HL-60 (cell line): ENCODE measurements around the gene SLC26A1.

Source experiments
- DNase-seq, 2 experiments: peaks; one replicate each; pipeline ENCODE4 v3.0.0-alpha.2; 2010 to 2020; ENCODE audit warnings: low read depth in 1 of 2, low spot score in 1 of 2
- H3K27ac ChIP-seq: fragments of 250-450 bp; sonication (Bioruptor Pico); replicated peaks from 2 replicates; pipeline ENCODE4 v1.5.1; 2020; ENCODE audit warnings: mild to moderate bottlenecking, moderate library complexity
- H3K27me3 ChIP-seq: fragments of 250-450 bp; sonication (Bioruptor Pico); 2 replicates; pipeline ENCODE4 v1.5.1; 2021; ENCODE audit warnings: mild to moderate bottlenecking, moderate library complexity; ENCODE audit not compliant: insufficient read depth, poor library complexity, severe bottlenecking
- H3K4me3 ChIP-seq: replicated peaks from 2 replicates; pipeline ENCODE4 v1.5.1; 2011; ENCODE audit warnings: mild to moderate bottlenecking, control low read depth, low read length; ENCODE audit not compliant: insufficient read depth
- GABPA ChIP-seq: IDR thresholded peaks from 2 replicates; pipeline ENCODE4 v1.6.1; 2012; ENCODE audit warnings: low read depth
- POLR2AphosphoS5 ChIP-seq: IDR thresholded peaks from 2 replicates; pipeline ENCODE4 v1.6.1; 2012; ENCODE audit warnings: low read depth
- SPI1 ChIP-seq: IDR thresholded peaks from 2 replicates; pipeline ENCODE4 v1.6.1; 2012; ENCODE audit warnings: low read depth, mild to moderate bottlenecking, borderline replicate concordance
- TF ChIP-seq, protein P1 (sequence below): IDR thresholded peaks from one replicate; pipeline ENCODE4 v1.5.1; 2011; ENCODE audit warnings: low read length, control low read depth, inconsistent platforms; ENCODE audit not compliant: insufficient read depth
- TF ChIP-seq, protein P2 (sequence below): IDR thresholded peaks from 2 replicates; pipeline ENCODE4 v1.6.1; 2012; ENCODE audit warnings: low read depth; ENCODE audit not compliant: insufficient replicate concordance

SLC26A1 gene

DNA sequence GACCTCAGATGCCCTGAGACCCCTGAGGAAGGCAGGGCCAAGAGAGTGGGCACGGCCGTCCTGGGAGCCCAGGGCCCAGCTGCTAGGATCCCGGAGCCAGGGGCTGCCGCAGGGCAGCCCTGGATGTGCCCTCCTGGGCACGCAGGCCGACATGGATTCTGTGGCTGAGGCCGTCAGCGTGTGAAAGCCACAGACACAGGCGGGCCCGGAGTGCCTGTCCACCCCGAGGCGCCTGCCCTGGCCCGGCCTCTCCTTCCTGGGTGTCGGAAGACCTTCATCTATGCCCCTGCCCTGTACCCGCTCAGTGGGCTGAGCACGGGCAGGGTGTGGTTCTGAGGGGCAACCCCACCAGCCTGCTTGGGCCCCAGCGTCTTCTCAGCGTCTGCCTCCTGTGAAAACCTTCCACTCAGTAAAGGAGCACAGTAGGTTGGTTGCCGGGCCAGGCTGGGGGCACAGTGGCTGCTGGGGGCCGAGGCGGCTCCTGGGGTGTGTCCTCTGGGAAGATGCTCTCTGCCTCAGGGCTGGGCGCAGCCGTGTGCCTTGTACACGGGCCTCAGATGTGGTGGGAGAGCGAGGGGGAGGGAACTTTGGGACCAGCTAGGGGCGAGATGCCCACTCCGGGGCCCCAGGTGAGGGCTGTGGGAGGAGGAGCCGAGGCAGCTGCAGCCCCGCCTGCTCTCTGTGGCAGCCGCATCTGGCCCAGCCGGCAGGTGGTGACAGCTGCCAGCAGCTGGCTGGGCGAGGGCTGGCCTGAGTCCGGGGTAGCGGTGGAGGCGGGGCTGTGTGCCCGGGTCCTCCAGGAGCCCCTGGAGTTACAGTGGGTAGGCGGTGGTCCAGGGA lies 39.0 kb upstream of the SLC26A1 start:
- no peaks in the 10 kb centered on the region for H3K27me3 ChIP-seq
- no peak for TF ChIP-seq POLR2AphosphoS5
- TF ChIP-seq, protein P1, sequence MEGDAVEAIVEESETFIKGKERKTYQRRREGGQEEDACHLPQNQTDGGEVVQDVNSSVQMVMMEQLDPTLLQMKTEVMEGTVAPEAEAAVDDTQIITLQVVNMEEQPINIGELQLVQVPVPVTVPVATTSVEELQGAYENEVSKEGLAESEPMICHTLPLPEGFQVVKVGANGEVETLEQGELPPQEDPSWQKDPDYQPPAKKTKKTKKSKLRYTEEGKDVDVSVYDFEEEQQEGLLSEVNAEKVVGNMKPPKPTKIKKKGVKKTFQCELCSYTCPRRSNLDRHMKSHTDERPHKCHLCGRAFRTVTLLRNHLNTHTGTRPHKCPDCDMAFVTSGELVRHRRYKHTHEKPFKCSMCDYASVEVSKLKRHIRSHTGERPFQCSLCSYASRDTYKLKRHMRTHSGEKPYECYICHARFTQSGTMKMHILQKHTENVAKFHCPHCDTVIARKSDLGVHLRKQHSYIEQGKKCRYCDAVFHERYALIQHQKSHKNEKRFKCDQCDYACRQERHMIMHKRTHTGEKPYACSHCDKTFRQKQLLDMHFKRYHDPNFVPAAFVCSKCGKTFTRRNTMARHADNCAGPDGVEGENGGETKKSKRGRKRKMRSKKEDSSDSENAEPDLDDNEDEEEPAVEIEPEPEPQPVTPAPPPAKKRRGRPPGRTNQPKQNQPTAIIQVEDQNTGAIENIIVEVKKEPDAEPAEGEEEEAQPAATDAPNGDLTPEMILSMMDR, result no peak
- DNase-seq, result no peak
- no peak overlapping the region for H3K27ac ChIP-seq
- no peak overlapping the region for H3K4me3 ChIP-seq

DNA sequence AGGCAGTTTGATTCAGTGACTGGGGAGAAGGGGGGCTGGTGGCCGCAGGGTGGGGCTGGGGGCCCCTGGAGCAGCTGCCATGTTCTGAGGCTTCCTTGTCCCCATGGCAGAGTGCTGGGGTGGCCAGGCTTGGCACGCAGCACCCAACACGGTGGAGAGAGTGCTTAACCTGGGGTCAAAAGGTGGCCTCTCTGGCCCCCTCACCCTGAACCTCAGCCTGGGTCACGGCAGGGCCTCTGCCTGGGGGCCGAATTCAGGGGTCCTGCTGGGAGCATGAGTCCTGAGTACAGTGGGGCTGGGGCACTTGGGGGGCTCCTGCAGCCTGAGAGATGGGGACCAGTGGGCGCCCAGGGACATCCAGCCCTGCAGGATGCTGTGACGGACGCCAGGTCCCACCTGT lies 38.1 kb upstream of the SLC26A1 start:
- no peak for TF ChIP-seq SPI1
- TF ChIP-seq POLR2AphosphoS5, result no peak
- TF ChIP-seq, protein P1, result no peak
- TF ChIP-seq, protein P2, sequence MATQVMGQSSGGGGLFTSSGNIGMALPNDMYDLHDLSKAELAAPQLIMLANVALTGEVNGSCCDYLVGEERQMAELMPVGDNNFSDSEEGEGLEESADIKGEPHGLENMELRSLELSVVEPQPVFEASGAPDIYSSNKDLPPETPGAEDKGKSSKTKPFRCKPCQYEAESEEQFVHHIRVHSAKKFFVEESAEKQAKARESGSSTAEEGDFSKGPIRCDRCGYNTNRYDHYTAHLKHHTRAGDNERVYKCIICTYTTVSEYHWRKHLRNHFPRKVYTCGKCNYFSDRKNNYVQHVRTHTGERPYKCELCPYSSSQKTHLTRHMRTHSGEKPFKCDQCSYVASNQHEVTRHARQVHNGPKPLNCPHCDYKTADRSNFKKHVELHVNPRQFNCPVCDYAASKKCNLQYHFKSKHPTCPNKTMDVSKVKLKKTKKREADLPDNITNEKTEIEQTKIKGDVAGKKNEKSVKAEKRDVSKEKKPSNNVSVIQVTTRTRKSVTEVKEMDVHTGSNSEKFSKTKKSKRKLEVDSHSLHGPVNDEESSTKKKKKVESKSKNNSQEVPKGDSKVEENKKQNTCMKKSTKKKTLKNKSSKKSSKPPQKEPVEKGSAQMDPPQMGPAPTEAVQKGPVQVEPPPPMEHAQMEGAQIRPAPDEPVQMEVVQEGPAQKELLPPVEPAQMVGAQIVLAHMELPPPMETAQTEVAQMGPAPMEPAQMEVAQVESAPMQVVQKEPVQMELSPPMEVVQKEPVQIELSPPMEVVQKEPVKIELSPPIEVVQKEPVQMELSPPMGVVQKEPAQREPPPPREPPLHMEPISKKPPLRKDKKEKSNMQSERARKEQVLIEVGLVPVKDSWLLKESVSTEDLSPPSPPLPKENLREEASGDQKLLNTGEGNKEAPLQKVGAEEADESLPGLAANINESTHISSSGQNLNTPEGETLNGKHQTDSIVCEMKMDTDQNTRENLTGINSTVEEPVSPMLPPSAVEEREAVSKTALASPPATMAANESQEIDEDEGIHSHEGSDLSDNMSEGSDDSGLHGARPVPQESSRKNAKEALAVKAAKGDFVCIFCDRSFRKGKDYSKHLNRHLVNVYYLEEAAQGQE, result no peak
- TF ChIP-seq GABPA, result no peak
- no peak for DNase-seq
- H3K4me3 ChIP-seq, result no peak overlapping the region
- no peaks in the 10 kb centered on the region for H3K27me3 ChIP-seq
- H3K27ac ChIP-seq, result no peak overlapping the region

DNA sequence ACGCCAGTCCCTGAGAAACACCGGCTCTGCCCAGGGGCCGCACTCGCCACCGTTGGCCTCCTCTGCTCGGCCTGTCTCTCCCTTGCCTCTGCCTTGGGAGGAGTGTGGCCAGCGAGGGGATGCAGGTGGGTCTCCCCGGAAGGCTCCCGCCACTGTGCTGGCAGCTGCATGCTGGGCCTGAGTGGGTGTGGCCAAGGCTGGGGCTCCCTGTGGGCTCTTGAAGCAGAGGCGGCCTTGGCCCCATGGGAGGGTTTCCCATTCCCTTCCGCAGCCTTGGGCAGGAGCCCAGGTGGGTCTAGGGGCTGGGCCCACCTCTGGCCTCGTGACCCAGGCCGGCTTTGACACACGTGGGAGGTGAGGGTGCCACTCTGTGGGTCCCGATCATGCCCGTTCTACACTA lies 37.4 kb upstream of the SLC26A1 start:
- no peak for DNase-seq
- TF ChIP-seq, protein P1, result no peak
- TF ChIP-seq GABPA, result no peak
- Histone ChIP-seq H3K27me3 (no peaks in the 10 kb centered on the region), H3K4me3 (no peak overlapping the region), H3K27ac (no peak overlapping the region)

DNA sequence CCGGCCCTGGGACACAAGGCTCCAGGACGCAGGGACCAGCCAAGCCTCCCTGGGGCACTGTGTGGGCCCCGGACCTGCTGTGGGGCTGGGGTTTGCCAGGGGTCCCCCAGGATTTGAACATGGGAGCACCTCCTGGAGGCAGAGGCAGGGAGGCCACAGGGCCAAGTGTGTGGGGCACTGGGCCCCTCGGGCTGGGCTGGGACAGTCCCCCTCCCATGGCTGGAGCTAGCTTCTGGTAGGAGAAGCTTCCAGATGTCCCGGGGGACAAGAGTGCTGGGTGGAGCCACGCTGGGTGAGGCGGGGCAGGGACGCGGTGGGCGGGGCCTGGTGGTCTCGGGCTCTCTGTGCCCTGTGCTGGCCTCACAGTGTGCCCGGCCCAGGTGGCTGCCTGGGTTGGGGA lies 36.8 kb upstream of the SLC26A1 start:
- Histone ChIP-seq H3K27ac (no peak overlapping the region), H3K27me3 (no peaks in the 10 kb centered on the region), H3K4me3 (no peak overlapping the region)
- TF ChIP-seq, protein P1, result no peak
- TF ChIP-seq GABPA (no peak), SPI1 (no peak), POLR2AphosphoS5 (no peak)
- TF ChIP-seq, protein P2, result no peak
- DNase-seq, result no peak
